Loucy (cell line): ENCODE data around the gene GPC4.

Experiments used
- CTCF ChIP-seq: fragments of 200-600 bp; sonication (generic); conservative IDR thresholded peaks from 2 replicates; pipeline ENCODE4 v1.5.1; 2014; ENCODE audit warnings: mild to moderate bottlenecking, antibody characterized with exemption, low read length
- EZH2phosphoT487 ChIP-seq: fragments of 200-600 bp; IDR thresholded peaks from 2 replicates; pipeline ENCODE4 v1.6.1; 2018; ENCODE audit warnings: antibody characterized with exemption, mild to moderate bottlenecking, moderate library complexity, borderline replicate concordance

- no peak for TF ChIP-seq CTCF
- TF ChIP-seq EZH2phosphoT487: no peak
Observed at GRCh38 chrX:133294126-133294525, 121.2 kb downstream of the GPC4 start.
